Measurements from ENCODE around the gene TM9SF2.

- no peak for TF ChIP-seq EZH2 (IDR thresholded peaks at IDR 0.05; ENCODE audit: borderline replicate concordance, low read depth, low read length)
- TF ChIP-seq KDM4B (IDR thresholded peaks at IDR 0.05; ENCODE audit: borderline replicate concordance in 2 of 2, low read depth in 1 of 2): no peak
- TF ChIP-seq RBM34 (IDR thresholded peaks at IDR 0.05; ENCODE audit: borderline replicate concordance, insufficient read depth, low read length): no peak
- no peak for TF ChIP-seq SMARCC2 (IDR thresholded peaks at IDR 0.05; ENCODE audit: low read depth)
- no peak for TF ChIP-seq POLR3A (IDR thresholded peaks at IDR 0.05; ENCODE audit: borderline replicate concordance, extremely low read depth, insufficient read depth, insufficient read length)
- no peak for TF ChIP-seq SPI1 (IDR thresholded peaks at IDR 0.05; ENCODE audit: borderline replicate concordance, low read depth, low read length)
- TF ChIP-seq SIRT6 (IDR thresholded peaks at IDR 0.05; ENCODE audit: low read depth, low read length): no peak
- no peak for TF ChIP-seq NFYB (IDR thresholded peaks at IDR 0.05; ENCODE audit: extremely low read depth, insufficient read length)
- TF ChIP-seq BDP1 (IDR thresholded peaks at IDR 0.05; ENCODE audit: insufficient read depth, insufficient read length): no peak
These were observed 104.4 kb downstream of the TM9SF2 start for GRCh38 chr13:99605420-99606323.
